SK-N-SH (cell line): Measurements from ENCODE around the gene SLC9A8. TPM values are rescaled to one million over a fixed set of nuclear protein-coding genes. Genes with fewer than 3 reads are reported as not detected.

Source experiments
- CTCF ChIA-PET: fragments of 300-600, 350-600 bp; formaldehyde crosslinking; extraction: SDS; loops from one replicate; lab custom pipeline; 2021; lab: Yijun Ruan, JAX
- POLR2A ChIA-PET: fragments of 350-600 bp; sonication (Branson Sonifier 250); formaldehyde crosslinking; extraction: SDS; loops from one replicate; lab custom pipeline; 2020; ENCODE audit warnings: antibody characterized with exemption, inconsistent platforms; lab: Yijun Ruan, JAX
- DNase-seq: peaks from one replicate; pipeline ENCODE4 v3.0.0; 2012
- H2AFZ ChIP-seq: fragments of 200-600 bp; sonication (generic); 2 replicates; pipeline ENCODE4 v1.8.1; 2016; ENCODE audit warnings: antibody characterized with exemption, mild to moderate bottlenecking, low read depth
- H3F3A ChIP-seq: fragments of 200-600 bp; sonication (generic); replicated peaks from 2 replicates; pipeline ENCODE3; 2016; ENCODE audit warnings: antibody characterized with exemption, mild to moderate bottlenecking; ENCODE audit not compliant: insufficient read depth
- H3K27ac ChIP-seq, 2 experiments: fragments of 200-500 bp in 1 of 2; fragments of 200-600 bp in 1 of 2; sonication (Bioruptor generic) in 1 of 2; sonication (generic), shearing (Covaris generic) in 1 of 2; 2 replicates each; pipeline versions ENCODE4 v1.5.1 to v1.6.1; 2014 to 2016; ENCODE audit warnings: low read depth in 2 of 2, inconsistent platforms in 1 of 2, low read length in 1 of 2, mild to moderate bottlenecking in 1 of 2, mixed read lengths in 1 of 2
- H3K27me3 ChIP-seq: fragments of 200-600 bp; sonication (generic), shearing (Covaris generic); 2 replicates; pipeline ENCODE4 v1.6.1; 2016; ENCODE audit warnings: mixed run types; ENCODE audit not compliant: insufficient read depth
- H3K36me3 ChIP-seq, 2 experiments: fragments of 200-500 bp in 1 of 2; fragments of 200-600 bp in 1 of 2; sonication (Bioruptor generic) in 1 of 2; sonication (generic) in 1 of 2; replicated peaks in 1 of 2; 2 replicates each; pipeline versions ENCODE3 to v1.5.1; 2014 to 2016; ENCODE audit warnings: low read length in 1 of 2, mild to moderate bottlenecking in 1 of 2; ENCODE audit not compliant: insufficient read depth in 2 of 2, control insufficient read depth in 1 of 2
- H3K4me1 ChIP-seq, 2 experiments: fragments of 200-500 bp in 1 of 2; fragments of 200-600 bp in 1 of 2; sonication (Bioruptor generic) in 1 of 2; sonication (generic), shearing (Covaris generic) in 1 of 2; 2 replicates each; pipeline versions ENCODE4 v1.5.1 to v1.6.1; 2014 to 2016; ENCODE audit warnings: low read depth in 1 of 2, low read length in 1 of 2, mixed run types in 1 of 2; ENCODE audit not compliant: insufficient read depth in 2 of 2, control insufficient read depth in 1 of 2
- H3K4me2 ChIP-seq: fragments of 200-600 bp; sonication (generic), shearing (Covaris generic); 2 replicates; pipeline ENCODE4 v1.6.1; 2017; ENCODE audit warnings: mixed run types
- H3K4me3 ChIP-seq, 2 experiments: fragments of 200-500 bp in 1 of 2; fragments of 200-600 bp in 1 of 2; sonication (Bioruptor generic) in 1 of 2; sonication (generic), shearing (Covaris generic) in 1 of 2; 2 replicates each; pipeline versions ENCODE4 v1.5.1 to v1.8.1; 2014 to 2016; ENCODE audit warnings: low read depth in 2 of 2, inconsistent platforms in 1 of 2, low read length in 1 of 2, mild to moderate bottlenecking in 1 of 2, mixed read lengths in 1 of 2, moderate library complexity in 1 of 2
- H3K79me2 ChIP-seq: fragments of 200-600 bp; sonication (generic); 2 replicates; pipeline ENCODE4 v1.8.1; 2017; ENCODE audit warnings: mild to moderate bottlenecking; ENCODE audit not compliant: insufficient read depth
- H3K9ac ChIP-seq: fragments of 200-600 bp; sonication (generic); 2 replicates; pipeline ENCODE4 v1.6.1; 2017; ENCODE audit warnings: mixed run types
- H3K9me2 ChIP-seq: fragments of 200-600 bp; sonication (generic); 2 replicates; pipeline ENCODE4 v1.6.1; 2017; ENCODE audit warnings: mixed run types
- H3K9me3 ChIP-seq: fragments of 200-600 bp; sonication (generic); 2 replicates; pipeline ENCODE4 v1.6.1; 2017; ENCODE audit warnings: mixed run types, mild to moderate bottlenecking, moderate library complexity
- H4K20me1 ChIP-seq: fragments of 200-600 bp; sonication (generic); 2 replicates; pipeline ENCODE4 v1.6.1; 2017; ENCODE audit warnings: mild to moderate bottlenecking, mixed run types; ENCODE audit not compliant: insufficient read depth
- CHD2 ChIP-seq: fragments of 150-350 bp; IDR thresholded peaks from 2 replicates; pipeline ENCODE4 v1.6.1; 2018; ENCODE audit warnings: low read length; ENCODE audit not compliant: partially characterized antibody
- CTCF ChIP-seq: fragments of 200-600 bp; sonication (generic); IDR thresholded peaks from 2 replicates; pipeline ENCODE4 v1.6.1; 2017; ENCODE audit warnings: antibody characterized with exemption, mild to moderate bottlenecking, moderate library complexity
- ELF1 ChIP-seq: IDR thresholded peaks from 2 replicates; pipeline ENCODE4 v1.4.0; 2012
- EP300 ChIP-seq, 2 experiments: IDR thresholded peaks; 2 replicates each; pipeline versions ENCODE4 v1.4.0 to v1.6.1; 2012; ENCODE audit warnings: borderline replicate concordance in 1 of 2, low read depth in 1 of 2, low read length in 1 of 2
- EZH2phosphoT487 ChIP-seq: fragments of 200-600 bp; sonication (generic); IDR thresholded peaks from 2 replicates; pipeline ENCODE4 v1.6.1; 2017; ENCODE audit warnings: low read depth, mixed run types, mild to moderate bottlenecking, antibody characterized with exemption, moderate library complexity, borderline replicate concordance
- FOSL2 ChIP-seq: IDR thresholded peaks from 2 replicates; pipeline ENCODE4 v1.4.0; 2012; ENCODE audit warnings: low read depth, mild to moderate bottlenecking, moderate library complexity, borderline replicate concordance
- FOXJ3 ChIP-seq: sonication (generic); formaldehyde crosslinking; IDR thresholded peaks from 2 replicates; pipeline ENCODE4 v1.5.1; 2020; ENCODE audit warnings: mild to moderate bottlenecking, missing genetic modification reagents
- FOXM1 ChIP-seq: IDR thresholded peaks from 2 replicates; pipeline ENCODE4 v1.4.0; 2012; ENCODE audit warnings: low read depth, mild to moderate bottlenecking
- GABPA ChIP-seq: IDR thresholded peaks from 2 replicates; pipeline ENCODE4 v1.4.0; 2012; ENCODE audit warnings: low read depth, mild to moderate bottlenecking
- IRF3 ChIP-seq: fragments of 150-350 bp; IDR thresholded peaks from 2 replicates; pipeline ENCODE4 v1.6.1; 2016; ENCODE audit warnings: mild to moderate bottlenecking, low read depth, low read length
- JUND ChIP-seq: IDR thresholded peaks from 2 replicates; pipeline ENCODE4 v1.4.0; 2012
- NFIC ChIP-seq: IDR thresholded peaks from 2 replicates; pipeline ENCODE4 v1.4.0; 2012; ENCODE audit warnings: borderline replicate concordance
- NRF1 ChIP-seq: IDR thresholded peaks from 2 replicates; pipeline ENCODE4 v1.6.1; 2012; ENCODE audit warnings: low read depth, mild to moderate bottlenecking, low read length
- POLR2AphosphoS5 ChIP-seq: IDR thresholded peaks from 2 replicates; pipeline ENCODE4 v1.6.1; 2012; ENCODE audit warnings: low read depth, low read length
- RAD21 ChIP-seq: IDR thresholded peaks from 2 replicates; pipeline ENCODE4 v1.6.1; 2012; ENCODE audit warnings: mild to moderate bottlenecking, low read length
- RCOR1 ChIP-seq: fragments of 150-350 bp; IDR thresholded peaks from 2 replicates; pipeline ENCODE4 v1.6.1; 2017; ENCODE audit warnings: antibody characterized with exemption, low read length
- SMC3 ChIP-seq: IDR thresholded peaks from 2 replicates; pipeline ENCODE4 v1.6.1; 2012; ENCODE audit warnings: low read depth, low read length, improper control_type of control experiment
- TEAD4 ChIP-seq: IDR thresholded peaks from 2 replicates; pipeline ENCODE4 v1.4.0; 2012; ENCODE audit warnings: mild to moderate bottlenecking, borderline replicate concordance; ENCODE audit not compliant: insufficient read depth
- USF1 ChIP-seq: IDR thresholded peaks from 2 replicates; pipeline ENCODE4 v1.4.0; 2012; ENCODE audit warnings: low read depth, borderline replicate concordance
- USF2 ChIP-seq: fragments of 150-350 bp; IDR thresholded peaks from 2 replicates; pipeline ENCODE4 v1.6.1; 2017; ENCODE audit warnings: antibody characterized with exemption, low read length, low read depth, borderline replicate concordance
- YY1 ChIP-seq: IDR thresholded peaks from 2 replicates; pipeline ENCODE4 v1.4.0; 2012; ENCODE audit warnings: low read depth, mild to moderate bottlenecking
- WGBS: methylation state at CpG from one replicate; pipeline ENCODE4 v1.1.6; 2017; ENCODE audit warnings: low lambda C conversion rate; 5-methylcytosine and 5-hydroxymethylcytosine counted together
- polyA plus RNA-seq, 3 experiments: library from polyadenylated mRNA; depleted of rRNA; stranded (reverse); fragments of >200 nt; gene quantifications; 2 replicates each; pipeline ENCODE4 v1.2.3, GENCODE V29; 2012

The SLC9A8 gene
- polyA plus RNA-seq, 1 of the 3 experiments (the other 2 are of a cell fraction): 3.4 TPM

GRCh38 chr20:49818816-49819215 lies 6.2 kb downstream of the SLC9A8 start (continued):
- TF ChIP-seq EZH2phosphoT487: no peak
- no peak for TF ChIP-seq YY1
- no peak for TF ChIP-seq IRF3
- TF ChIP-seq GABPA: no peak
- no peak for TF ChIP-seq RCOR1
- no peak for TF ChIP-seq USF2
- no peak for TF ChIP-seq FOSL2
- TF ChIP-seq EP300 (IDR thresholded peaks at IDR 0.05; ENCODE audit: borderline replicate concordance in 1 of 2, low read depth in 1 of 2, low read length in 1 of 2): no peak
- no peak for TF ChIP-seq CHD2
- TF ChIP-seq POLR2AphosphoS5: no peak
- no peak for TF ChIP-seq TEAD4

GRCh38 chr20:49819702-49820101 lies 7.1 kb downstream of the SLC9A8 start:
- H3K36me3 ChIP-seq: peaks cover 32 to 53% of the 10 kb centered on the region in 2 experiments
- no peaks in the 10 kb centered on the region for H4K20me1 ChIP-seq
- DNase-seq: no peak
- peaks cover 18% of the 10 kb centered on the region; the same call in 1 of the 2 replicates for H3K79me2 ChIP-seq
- no peaks in the 10 kb centered on the region for H3F3A ChIP-seq
- H3K4me3 ChIP-seq: no peak overlapping the region
- POLR2A ChIA-PET: no interaction called here
- no peak for TF ChIP-seq RAD21
- TF ChIP-seq FOSL2: no peak
- TF ChIP-seq JUND: no peak
- TF ChIP-seq SMC3: no peak
- no peak for TF ChIP-seq FOXM1
- CTCF ChIA-PET: interaction anchor here (0.8 kb wide), 1 partner anchor 211 kb away, joined by 3 read pairs; no protein-coding TSS in a partner anchor
- no peak overlapping the region for H3K4me2 ChIP-seq
- no peak overlapping the region for H3K27ac ChIP-seq
- no peaks in the 10 kb centered on the region for H3K27me3 ChIP-seq
- H3K9me3 ChIP-seq: no peaks in the 10 kb centered on the region
- no peaks in the 10 kb centered on the region for H3K9me2 ChIP-seq
- H3K4me1 ChIP-seq: no peaks in the 10 kb centered on the region
- 92% methylated on average over 3 of the region's 3 CpGs for WGBS
- no peak overlapping the region for H2AFZ ChIP-seq
- no peak overlapping the region for H3K9ac ChIP-seq

- Histone ChIP-seq H3K27me3 (no peaks in the 10 kb centered on the region), H3K36me3 (peaks cover 35 to 52% of the 10 kb centered on the region in 2 experiments), H3K27ac (no peak overlapping the region), H3K79me2 (peaks cover 18% of the 10 kb centered on the region; the same call in 1 of the 2 replicates), H3F3A (no peaks in the 10 kb centered on the region), H2AFZ (no peak overlapping the region), H4K20me1 (no peaks in the 10 kb centered on the region), H3K9me2 (no peaks in the 10 kb centered on the region), H3K4me1 (no peaks in the 10 kb centered on the region), H3K4me3 (no peak overlapping the region), H3K9me3 (no peaks in the 10 kb centered on the region), H3K9ac (no peak overlapping the region), H3K4me2 (no peak overlapping the region)
- DNase-seq: no peak
- POLR2A ChIA-PET: no interaction called here
- WGBS: 97% methylated on average over 2 of the region's 2 CpGs
- CTCF ChIA-PET: interaction anchor here (3.3 kb wide), 1 partner anchor 24 kb away, joined by 10 read pairs; no protein-coding TSS in a partner anchor
- no peak for TF ChIP-seq FOXJ3 (CRISPR knock-in tag)
- no peak for TF ChIP-seq USF1
- no peak for TF ChIP-seq EZH2phosphoT487
- no peak for TF ChIP-seq NRF1
- TF ChIP-seq NFIC: no peak
- TF ChIP-seq IRF3: no peak
- no peak for TF ChIP-seq JUND
- TF ChIP-seq CTCF: no peak; the same call in 1 of the 2 replicates
- no peak for TF ChIP-seq RAD21
- no peak for TF ChIP-seq ELF1
Measured at GRCh38 chr20:49821381-49821780, 8.8 kb downstream of the SLC9A8 start.
